ENCODE measurements around the gene RASAL3.

RASAL3 gene

DNA sequence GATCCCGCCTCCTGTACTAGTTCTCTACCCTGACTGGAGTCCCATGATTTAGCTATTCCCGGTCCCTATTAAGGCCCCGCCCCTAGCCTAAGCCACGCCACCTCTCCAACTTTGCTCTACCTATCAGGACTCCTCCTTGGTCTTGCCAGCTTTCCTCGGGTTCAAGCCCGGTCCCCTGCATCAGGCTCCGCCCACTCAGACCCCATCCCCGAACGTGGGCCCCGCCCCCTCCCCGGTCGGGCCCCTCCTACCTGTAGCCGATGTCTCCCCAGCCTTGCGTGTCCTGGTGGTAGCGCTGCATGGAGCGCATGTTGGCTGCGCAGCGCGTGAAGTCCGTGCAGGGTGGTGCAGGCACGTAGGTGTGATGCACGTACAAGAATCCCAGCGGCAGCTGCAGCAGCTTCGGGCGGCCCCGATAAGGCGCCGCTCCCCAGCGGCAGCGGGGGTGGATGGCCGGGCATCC is 7.3 kb upstream of the RASAL3 start:
- DNase-seq = no peak

GRCh38 chr19:15469513-15470297 is 5.4 kb upstream of the RASAL3 start:
- DNase-seq = no peak

GRCh38 chr19:15468675-15469512 is 4.5 kb upstream of the RASAL3 start:
- DNase-seq = no peak

- DNase-seq = no peak
Measured at GRCh38 chr19:15467734-15468214, 3.4 kb upstream of the RASAL3 start.

DNA sequence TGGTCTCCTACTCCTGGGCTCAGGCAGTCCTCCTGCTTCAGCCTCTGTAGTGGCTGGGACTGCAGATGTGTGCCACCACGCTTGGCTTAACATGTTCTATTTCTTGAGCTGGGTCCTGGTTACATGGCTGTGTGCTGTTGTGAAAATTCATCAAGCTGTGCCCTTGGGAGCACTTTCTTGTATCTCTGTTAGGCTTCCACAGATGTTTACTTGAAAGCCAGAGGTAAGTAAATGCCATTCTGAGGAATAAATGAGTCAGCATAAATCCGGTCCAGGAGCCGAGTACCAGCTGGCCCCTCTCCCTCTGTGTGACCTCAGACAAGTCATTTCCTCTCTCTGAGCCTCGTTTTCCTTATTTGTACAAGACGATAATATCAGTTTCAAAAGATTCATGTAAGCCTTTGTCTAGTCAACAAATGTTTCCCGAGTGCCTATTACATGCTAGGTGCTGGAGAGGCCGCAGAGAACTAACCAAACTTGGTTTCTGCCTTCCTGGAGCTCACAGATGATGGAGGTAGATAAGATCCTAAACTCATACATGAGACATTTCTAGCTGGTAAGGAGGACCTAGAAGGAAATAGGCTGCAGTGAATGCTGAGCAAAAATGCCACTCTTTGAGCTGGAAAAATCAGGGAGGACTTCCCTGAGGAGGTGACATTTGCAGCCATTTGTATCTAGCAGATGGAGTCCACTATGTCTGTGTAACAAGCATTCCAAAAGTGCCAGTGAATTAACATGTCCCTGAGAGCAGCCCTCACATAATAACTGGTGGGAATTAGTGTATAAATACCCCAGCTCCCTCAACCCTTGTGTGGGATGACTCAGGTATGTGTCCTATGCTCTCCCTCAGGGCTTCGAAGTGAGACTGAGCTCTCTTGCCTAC is 2.7 kb upstream of the RASAL3 start:
- DNase-seq = peak; percentile 71

- DNase-seq = peak; percentile 82
Measured at GRCh38 chr19:15463861-15464371, 428 bp downstream of the RASAL3 start.

GRCh38 chr19:15461694-15462093 is 2.6 kb downstream of the RASAL3 start:
- no peak for DNase-seq

DNA sequence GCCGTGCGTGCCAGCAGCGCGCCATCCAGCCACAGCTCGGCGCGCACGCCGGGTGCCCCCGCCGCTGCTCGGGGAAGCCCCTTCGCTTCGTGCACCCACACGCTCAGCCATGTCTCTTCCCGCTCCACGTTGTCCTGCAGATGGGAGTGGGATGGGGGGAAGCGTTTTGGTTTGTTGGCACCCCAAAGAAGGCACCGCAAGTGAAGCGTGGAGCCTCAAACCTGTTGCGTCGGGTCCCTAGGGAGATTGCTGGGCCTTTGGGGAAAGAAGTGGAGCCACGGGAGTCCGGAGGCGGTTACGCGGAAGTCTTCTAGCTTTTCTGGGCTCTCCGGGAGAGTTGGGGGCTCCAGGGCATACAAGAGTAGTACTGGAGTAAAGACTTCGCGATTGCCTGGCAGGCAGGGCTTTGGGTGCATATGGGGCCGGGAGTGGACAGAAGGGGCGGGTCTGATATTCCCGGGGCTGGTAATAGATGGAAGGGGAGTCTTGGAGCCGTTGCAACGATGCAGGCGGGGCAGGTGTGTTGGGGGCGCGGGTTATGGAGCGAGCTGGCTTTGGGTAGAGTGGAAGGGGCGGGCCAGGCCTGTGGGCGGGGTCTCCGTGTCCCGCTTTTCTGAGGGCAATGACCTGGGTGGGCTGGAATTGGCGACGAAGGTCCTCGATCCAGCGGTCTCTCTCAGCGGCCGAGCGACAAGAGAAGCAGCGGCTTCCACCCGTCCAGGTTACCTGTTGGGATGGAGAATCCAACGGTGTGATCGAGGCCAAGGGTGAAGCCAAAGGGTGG is 6.5 kb downstream of the RASAL3 start:
- no peak for DNase-seq

GRCh38 chr19:15456871-15457700 is 7.3 kb downstream of the RASAL3 start:
- no peak for DNase-seq

DNA sequence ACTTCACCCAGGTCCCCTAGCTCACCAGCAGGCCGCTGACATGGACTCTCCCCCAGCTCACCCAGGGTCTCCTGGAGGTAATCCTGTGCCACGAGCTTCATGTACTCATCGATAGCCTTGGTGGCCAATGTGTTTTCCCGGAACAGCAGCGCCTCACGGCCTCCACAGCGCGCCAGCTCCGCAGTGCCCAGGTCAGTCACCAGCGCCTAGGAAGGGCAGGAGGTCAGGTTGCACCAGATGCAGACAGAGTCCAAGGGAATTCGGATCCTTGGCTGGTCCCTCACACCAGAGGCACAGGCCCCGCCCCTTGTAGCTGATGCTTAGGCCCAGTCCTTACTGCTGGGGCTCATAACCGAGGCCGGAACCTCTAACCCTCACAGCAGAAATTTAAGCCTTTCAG is 7.9 kb downstream of the RASAL3 start:
- DNase-seq = no peak

- DNase-seq = no peak
Measured at GRCh38 chr19:15455996-15456395, 8.3 kb downstream of the RASAL3 start.

DNA sequence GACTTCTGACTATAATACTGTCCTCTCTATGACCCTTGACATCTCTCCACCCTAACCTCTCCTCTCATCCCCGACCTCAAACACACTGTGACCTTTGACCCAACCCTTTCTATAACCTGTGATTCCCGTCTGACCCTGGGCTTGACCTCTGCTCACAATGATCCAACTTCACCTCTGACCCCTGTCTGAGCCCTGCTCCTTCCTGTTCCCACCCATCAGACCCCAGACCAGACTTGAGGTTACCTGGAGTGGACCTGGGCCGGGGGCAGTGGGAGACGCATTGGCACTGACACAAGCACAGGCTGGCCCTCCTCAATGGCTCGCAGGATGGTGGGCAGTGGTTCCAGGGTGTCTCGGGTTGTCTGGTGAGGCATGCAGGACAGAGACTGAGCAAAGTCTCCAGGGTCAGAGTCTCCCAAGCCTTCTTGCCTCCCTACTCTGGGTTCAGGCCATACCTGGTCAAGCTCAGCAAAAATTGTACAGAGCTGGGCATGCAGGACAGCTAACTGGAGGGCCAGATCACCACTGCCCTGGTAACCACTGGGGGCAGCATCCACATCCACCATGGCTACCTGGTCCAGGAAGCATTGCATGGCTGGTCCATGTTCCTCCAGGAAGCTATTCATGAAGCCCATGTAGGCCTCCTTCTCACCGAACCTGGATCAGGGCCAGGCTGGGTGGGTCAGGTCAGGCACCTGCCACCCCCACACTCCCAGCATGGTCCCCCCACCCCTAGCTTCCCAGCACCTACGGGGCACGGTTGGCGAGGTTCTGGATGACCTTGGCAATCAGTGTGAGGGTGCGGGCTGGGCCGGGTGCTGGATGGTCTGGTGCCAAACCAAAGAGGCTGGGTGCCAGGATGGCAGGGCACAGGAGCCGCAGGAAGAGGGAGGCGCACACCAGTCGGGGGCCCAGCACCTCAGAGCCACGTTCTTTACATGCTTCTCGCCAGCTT is 10.2 kb downstream of the RASAL3 start:
- DNase-seq = no peak

DNA sequence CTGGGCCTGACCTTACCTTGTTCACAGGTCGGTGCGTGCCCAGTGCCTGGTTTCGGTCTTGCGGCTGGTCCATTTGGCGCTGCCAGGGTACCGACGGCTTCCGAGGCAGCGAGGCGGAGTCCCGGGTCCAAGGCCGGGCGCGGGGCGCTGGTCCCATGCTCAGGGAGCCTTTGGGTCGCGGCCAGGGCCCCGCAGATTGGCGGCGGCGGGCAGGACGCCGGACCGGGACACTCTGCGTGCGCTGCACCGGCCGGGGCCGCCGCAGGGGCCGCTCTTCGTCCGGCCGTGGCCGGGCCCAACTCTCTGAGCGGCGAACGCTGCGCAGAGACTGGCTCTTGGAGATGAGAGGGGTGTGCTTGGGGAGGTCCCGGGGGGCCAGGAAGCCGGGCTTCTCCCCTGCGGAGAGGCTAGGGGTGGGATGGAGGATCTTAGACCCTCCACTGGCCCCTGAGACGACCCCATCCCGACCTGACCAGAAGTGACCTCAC is 11.2 kb downstream of the RASAL3 start:
- DNase-seq = no peak

DNA sequence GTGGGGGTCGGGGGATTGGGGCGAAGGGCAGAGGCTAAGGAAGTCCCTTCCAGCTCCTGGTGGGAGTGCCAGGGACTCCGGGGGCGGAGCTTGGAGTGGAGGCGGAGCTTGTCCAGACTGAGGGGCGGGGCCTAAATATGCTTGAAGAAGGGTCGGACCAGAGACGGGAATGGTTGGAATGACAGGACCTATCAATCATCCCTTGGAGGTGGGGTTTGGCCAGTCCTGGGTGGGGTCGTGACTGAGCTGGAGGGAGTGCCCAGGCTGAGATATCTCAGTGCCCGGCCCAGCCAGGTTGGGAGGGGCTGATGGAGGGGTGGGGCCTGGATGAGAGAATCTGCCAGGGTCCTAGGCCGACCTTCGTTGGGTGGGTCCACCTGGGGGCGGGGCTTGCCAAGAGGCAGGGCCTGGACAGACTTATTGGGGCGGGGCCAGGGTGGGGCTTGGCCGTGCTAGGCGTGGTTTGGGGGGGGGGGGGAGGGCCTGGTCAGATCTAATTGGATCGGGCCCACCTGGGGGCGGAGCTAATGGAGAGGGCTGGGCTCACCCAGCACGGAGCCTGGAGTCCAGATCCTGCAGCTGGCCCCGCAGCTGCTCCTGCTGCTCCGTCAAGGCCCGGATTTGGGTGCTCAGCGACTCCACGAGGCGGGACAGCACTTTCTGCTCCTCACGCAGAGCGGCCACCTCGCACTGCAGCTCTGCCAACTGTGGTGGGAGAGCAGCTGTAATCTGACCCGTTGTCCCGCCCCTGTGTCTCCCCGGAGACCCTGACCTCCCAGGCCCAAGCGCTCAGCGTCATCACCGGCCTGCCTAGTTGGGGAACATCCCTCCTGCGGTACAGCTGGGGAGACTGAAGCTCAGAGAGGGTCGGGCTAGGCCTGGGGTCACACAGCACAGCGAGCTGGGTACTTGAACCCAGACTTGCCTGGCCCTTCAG is 12.0 kb downstream of the RASAL3 start:
- DNase-seq = peak; percentile 65

DNA sequence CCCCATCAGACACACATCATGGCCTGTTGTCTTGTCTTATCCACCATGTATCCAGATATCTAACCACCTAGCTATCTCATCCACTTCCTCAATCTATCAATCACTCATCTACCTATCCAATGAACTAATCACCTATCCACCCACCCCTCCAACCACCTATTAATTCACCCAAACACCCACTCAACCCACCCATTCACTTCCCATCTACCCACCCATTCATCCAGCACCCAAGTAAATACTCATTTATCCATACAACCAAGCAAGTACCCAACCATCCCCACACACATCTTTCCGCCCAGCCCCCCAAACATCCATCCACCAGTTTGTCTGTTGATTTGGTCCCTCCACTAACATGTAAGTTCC is 13.8 kb downstream of the RASAL3 start:
- DNase-seq = no peak

DNA sequence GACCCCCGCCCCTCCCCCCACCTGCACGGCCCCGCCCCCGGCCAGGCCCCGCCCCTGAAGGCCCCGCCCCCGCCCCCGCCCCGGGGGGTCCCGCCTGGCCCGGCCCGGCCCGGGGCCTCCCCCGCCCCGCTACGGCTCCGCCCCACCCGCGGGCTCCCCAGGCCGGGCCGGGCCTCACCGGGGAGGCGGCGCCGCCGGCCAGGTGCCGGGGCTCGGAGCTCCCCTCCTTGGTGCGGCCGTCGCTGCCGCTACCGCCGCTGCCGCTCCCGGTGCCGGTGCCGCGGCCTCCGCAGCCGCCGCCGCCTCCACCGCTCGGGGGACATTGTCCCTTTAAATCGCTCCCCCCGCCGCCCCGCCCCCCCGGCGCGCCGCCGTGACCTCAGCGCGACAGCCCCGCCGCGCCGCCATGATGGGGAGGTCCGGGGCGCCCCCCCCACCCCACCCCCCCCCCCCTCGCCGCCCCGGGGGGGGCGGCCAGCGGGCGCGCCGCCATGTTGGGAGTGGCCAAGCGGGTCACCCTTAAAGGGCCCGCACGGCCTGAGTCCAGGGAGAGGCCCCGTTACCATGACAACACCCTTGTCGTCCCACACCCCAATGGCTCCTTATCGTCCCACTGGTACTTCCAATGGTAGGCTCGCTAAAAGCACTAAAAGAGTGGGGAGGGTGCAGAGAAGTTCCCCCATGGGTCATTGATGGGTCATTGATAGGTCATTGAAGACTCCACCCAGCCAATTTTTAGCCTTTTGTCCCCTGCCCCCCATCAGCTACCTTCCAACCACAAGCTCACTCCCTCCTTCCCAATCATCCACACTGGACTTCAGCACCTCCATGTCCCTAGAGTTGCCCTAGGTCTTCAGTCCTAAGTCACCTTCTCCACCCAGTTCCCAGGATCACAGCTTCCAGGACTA is 14.5 kb downstream of the RASAL3 start, which contains the start of gene WIZ:
Gene WIZ, minus strand, starts transcription at position 337 of the 908 bp plus-strand sequence. CDS start 1,649 bp downstream, outside the sequence.
- DNase-seq = peak; percentile 89

All from stimulated activated CD8-positive, alpha-beta memory T cell treated with anti-CD3 and anti-CD28 coated beads, Interleukin-4, amount 100 ng/mL, for 48 hours (primary cell).